WTC11 (cell line): ENCODE measurements around the gene ADGRV1. TPM values are rescaled to one million over a fixed set of nuclear protein-coding genes. Genes with fewer than 3 reads are reported as not detected.
A peak's percentile ranks its signal among the peaks of the same experiment; 100 is the strongest.

ENCODE experiments used
- ATAC-seq: fragments of 200-7000 bp; cut with Tn5 transposase; 2 replicates; pipeline ENCODE4 v1.10.0; 2021; ENCODE audit warnings: mild to moderate bottlenecking, moderate library complexity
- CTCF ChIA-PET: fragments of 300-600 bp; sonication (Branson Sonifier 250); formaldehyde crosslinking; loops from one replicate; lab custom pipeline; 2021; ENCODE audit warnings: antibody characterized with exemption; lab: Charles Lee
- POLR2A ChIA-PET: fragments of 350-600 bp; sonication (Branson Sonifier 250); formaldehyde crosslinking; loops from one replicate; lab custom pipeline; 2021; ENCODE audit warnings: antibody characterized with exemption; lab: Charles Lee
- DNase-seq: peaks from one replicate; pipeline ENCODE4 v3.0.0; 2021; ENCODE audit warnings: low spot score
- H3K27ac Mint-ChIP-seq: 2 replicates; pipeline ENCODE4 v1.8.0; 2021; ENCODE audit warnings: mixed read lengths
- H3K27me3 Mint-ChIP-seq: 2 replicates; pipeline ENCODE4 v1.8.0; 2021; ENCODE audit warnings: low read depth, mild to moderate bottlenecking, moderate library complexity, mixed read lengths
- H3K36me3 Mint-ChIP-seq: 2 replicates; pipeline ENCODE4 v1.8.0; 2021; ENCODE audit warnings: mixed read lengths
- H3K4me1 Mint-ChIP-seq: 2 replicates; pipeline ENCODE4 v1.8.0; 2022; ENCODE audit warnings: mixed read lengths
- H3K4me3 Mint-ChIP-seq: 2 replicates; pipeline ENCODE4 v1.8.0; 2021; ENCODE audit warnings: mild to moderate bottlenecking, moderate library complexity, mixed read lengths
- H3K9me3 Mint-ChIP-seq: 2 replicates; pipeline ENCODE4 v1.8.0; 2021; ENCODE audit warnings: mixed read lengths
- AR ChIP-seq: fragments of 250-450 bp; sonication (Bioruptor Pico); IDR thresholded peaks from 2 replicates; pipeline ENCODE4 v1.9.0; 2021; ENCODE audit warnings: mild to moderate bottlenecking
- ATF3 ChIP-seq: sonication (generic); formaldehyde crosslinking; conservative IDR thresholded peaks from 2 replicates; pipeline ENCODE4 v1.8.1; 2022; ENCODE audit warnings: mild to moderate bottlenecking, missing genetic modification reagents
- CDX4 ChIP-seq: fragments of 250-450 bp; sonication (Bioruptor Pico); IDR thresholded peaks from 2 replicates; pipeline ENCODE4 v1.9.0; 2021; ENCODE audit warnings: moderate library complexity, mild to moderate bottlenecking, inconsistent platforms, borderline replicate concordance
- E2F5 ChIP-seq: sonication (generic); formaldehyde crosslinking; IDR thresholded peaks from 2 replicates; pipeline ENCODE4 v1.8.1; 2022; ENCODE audit warnings: mild to moderate bottlenecking, moderate library complexity, missing genetic modification reagents
- ESRRA ChIP-seq: sonication (generic); formaldehyde crosslinking; IDR thresholded peaks from 2 replicates; pipeline ENCODE4 v1.8.1; 2022; ENCODE audit warnings: mild to moderate bottlenecking, missing genetic modification reagents, borderline replicate concordance
- KAT7 ChIP-seq: sonication (generic); formaldehyde crosslinking; IDR thresholded peaks from 2 replicates; pipeline ENCODE4 v1.8.1; 2023; ENCODE audit warnings: missing genetic modification reagents, mild to moderate bottlenecking, borderline replicate concordance
- MAX ChIP-seq: sonication (generic); formaldehyde crosslinking; IDR thresholded peaks from 2 replicates; pipeline ENCODE4 v1.8.0; 2022; ENCODE audit warnings: mild to moderate bottlenecking, missing genetic modification reagents
- NFATC4 ChIP-seq: fragments of 250-450 bp; sonication (Bioruptor Pico); IDR thresholded peaks from 2 replicates; pipeline ENCODE4 v1.9.0; 2021; ENCODE audit warnings: mild to moderate bottlenecking
- NR1H2 ChIP-seq: sonication (generic); formaldehyde crosslinking; IDR thresholded peaks from 2 replicates; pipeline ENCODE4 v1.9.0; 2021; ENCODE audit warnings: mild to moderate bottlenecking, moderate library complexity, missing genetic modification reagents
- SMAD3 ChIP-seq: sonication (generic); formaldehyde crosslinking; IDR thresholded peaks from 2 replicates; pipeline ENCODE4 v1.8.0; 2022; ENCODE audit warnings: missing genetic modification reagents, mild to moderate bottlenecking, borderline replicate concordance
- STAT6 ChIP-seq: sonication (generic); formaldehyde crosslinking; conservative IDR thresholded peaks from 2 replicates; pipeline ENCODE4 v1.8.1; 2023; ENCODE audit warnings: mild to moderate bottlenecking, low read depth, missing genetic modification reagents, moderate library complexity
- TEAD4 ChIP-seq: sonication (generic); formaldehyde crosslinking; IDR thresholded peaks from 2 replicates; pipeline ENCODE4 v1.8.0; 2022; ENCODE audit warnings: mild to moderate bottlenecking, missing genetic modification reagents
- ZBTB21 ChIP-seq: sonication (generic); formaldehyde crosslinking; IDR thresholded peaks from 2 replicates; pipeline ENCODE4 v1.8.1; 2023; ENCODE audit warnings: mild to moderate bottlenecking, missing genetic modification reagents, borderline replicate concordance
- ZNF121 ChIP-seq: sonication (generic); formaldehyde crosslinking; IDR thresholded peaks from 2 replicates; pipeline ENCODE4 v1.8.0; 2023; ENCODE audit warnings: missing genetic modification reagents
- ZSCAN18 ChIP-seq: fragments of 250-450 bp; sonication (Bioruptor Pico); IDR thresholded peaks from 2 replicates; pipeline ENCODE4 v2.1.2; 2022; ENCODE audit warnings: mild to moderate bottlenecking, moderate library complexity
- total RNA-seq: library from RNA; stranded (reverse); gene quantifications from 3 replicates; pipeline ENCODE4 v1.2.3, GENCODE V29; 2021

ADGRV1 gene
- total RNA-seq, 1 experiment from 2014 or later: 74.5 TPM

GRCh38 chr5:90562341-90562740 is 3.7 kb downstream of the ADGRV1 start:
- peak overlapping the region; percentile 46 for H3K4me3 Mint-ChIP-seq

More at GRCh38 chr5:90562341-90562740, 3.7 kb downstream of the ADGRV1 start:
- peak overlapping the region; percentile 81 for H3K27ac Mint-ChIP-seq
- ChIA-PET POLR2A (no interaction called here), CTCF (interaction anchor here (1.0 kb wide), 1 partner anchor 42 kb away, joined by 4 read pairs; no protein-coding TSS in a partner anchor)
- TF ChIP-seq SMAD3 (CRISPR knock-in tag) (no peak), KAT7 (no peak), CDX4 (CRISPR knock-in tag) (no peak), ATF3 (no peak), ZSCAN18 (CRISPR knock-in tag) (no peak), STAT6 (CRISPR knock-in tag) (no peak), ESRRA (CRISPR knock-in tag) (no peak), MAX (CRISPR knock-in tag) (no peak), E2F5 (no peak), AR (CRISPR knock-in tag) (no peak), NFATC4 (no peak), TEAD4 (CRISPR knock-in tag) (no peak), ZNF121 (CRISPR knock-in tag) (no peak), ZBTB21 (CRISPR knock-in tag) (no peak), NR1H2 (CRISPR knock-in tag) (no peak)
- ATAC-seq: no peak
- peaks cover 8% of the 10 kb centered on the region for H3K36me3 Mint-ChIP-seq
- no peak for DNase-seq
- H3K4me1 Mint-ChIP-seq: peaks cover 63% of the 10 kb centered on the region
- H3K9me3 Mint-ChIP-seq: peaks cover 7% of the 10 kb centered on the region
- no peaks in the 10 kb centered on the region for H3K27me3 Mint-ChIP-seq
